Right cardiac atrium (tissue), 5 donors: ENCODE data around the gene RNF150. TPM values are rescaled to one million over a fixed set of nuclear protein-coding genes. Genes with fewer than 3 reads are reported as not detected.
A peak's percentile ranks its signal among the peaks of the same experiment; 100 is the strongest.

Source experiments
- ATAC-seq, 2 donors: fragments of 200-7000 bp; cut with Tn5 transposase; one replicate each; pipeline versions ENCODE4 v1.8.0 to v1.9.1; 2020; ENCODE audit warnings: moderate library complexity in 2 of 2, mild to moderate bottlenecking in 1 of 2
- DNase-seq, 3 donors: peaks; one replicate each; pipeline ENCODE4 v3.0.0-alpha.2; 2020
- H3K27ac ChIP-seq: one replicate; pipeline ENCODE4 v1.5.1; 2013; ENCODE audit warnings: mild to moderate bottlenecking, low read length, control low read depth, moderate library complexity
- H3K27me3 ChIP-seq: one replicate; pipeline ENCODE4 v1.6.1; 2013; ENCODE audit not compliant: control insufficient read depth, insufficient read depth
- H3K4me1 ChIP-seq: one replicate; pipeline ENCODE4 v1.6.1; 2013; ENCODE audit warnings: low read length; ENCODE audit not compliant: control insufficient read depth, insufficient read depth
- H3K4me3 ChIP-seq: one replicate; pipeline ENCODE4 v1.5.1; 2013; ENCODE audit warnings: low read length, control low read depth
- H3K9me3 ChIP-seq: one replicate; pipeline ENCODE4 v1.6.1; 2013; ENCODE audit warnings: low read length; ENCODE audit not compliant: control insufficient read depth
- WGBS: extraction: QIAGEN DNeasy Blood & Tissue Kit; methylation state at CpG from one replicate; pipeline ENCODE4 v1.1.7; 2013; 5-methylcytosine and 5-hydroxymethylcytosine counted together
- intact Hi-C, 4 donors: fragments of 100-400 bp; cut with DNase I; formaldehyde crosslinking; loops; one replicate each; pipeline versions ENCODE4 v1.11.0 to v1.14.0; 2022 to 2023
- polyA plus RNA-seq: library from polyadenylated mRNA; stranded (reverse); fragments of 200-250 nt; gene quantifications from one replicate; pipeline ENCODE4 v1.2.3, GENCODE V29; 2013
- total RNA-seq, 4 donors: library from RNA; stranded (reverse); fragmentation: NEBNext Ultra II Directional; extraction: Animal tissue kit (Norgen Biotek cat#: 25700); gene quantifications; one replicate each; pipeline ENCODE4 v1.2.1, GENCODE V29; 2021
- donor health status: healthy with polysubstance abuse.
- donor health status: DM: no; HTN: yes; CAD: no.
- donor health status: DM: no; HTN: no; CAD: no.
- donor health status: DM: no; HTN: yes; CAD: no; lungs with severe emphysema.
- donor health status: DM: yes; HTN: yes; CAD: no.

Gene RNF150
- total and polyA plus RNA-seq, 5 donors: 10.1 to 51.3 (median 40.3) TPM

- intact Hi-C loops: loop anchor here in 1 of 4 donors (10.0 kb wide), 1 partner anchor 122 kb away; no protein-coding TSS in a partner anchor
- Histone ChIP-seq H3K4me3 (no peak overlapping the region), H3K27me3 (no peaks in the 10 kb centered on the region), H3K4me1 (peaks cover 3% of the 10 kb centered on the region), H3K9me3 (no peaks in the 10 kb centered on the region), H3K27ac (peak overlapping the region; percentile 84)
- WGBS: 79% methylated on average over 4 of the region's 4 CpGs
- ATAC-seq (no peak), DNase-seq (no peak)
Observed at GRCh38 chr4:141003193-141003592, 130.1 kb downstream of the RNF150 start.

GRCh38 chr4:141002323-141002805, 130.9 kb downstream of the RNF150 start:
- no peaks in the 10 kb centered on the region for H3K9me3 ChIP-seq
- peak overlapping the region; percentile 79 for H3K27ac ChIP-seq
- intact Hi-C loops: loop anchor here in 1 of 4 donors (10.0 kb wide), 1 partner anchor 122 kb away; no protein-coding TSS in a partner anchor
- H3K27me3 ChIP-seq: no peaks in the 10 kb centered on the region
- no peak overlapping the region for H3K4me3 ChIP-seq
- H3K4me1 ChIP-seq: peaks cover 3% of the 10 kb centered on the region
- 32% methylated on average over 4 of the region's 4 CpGs for WGBS
- no peak for DNase-seq
- peak; percentile 73 to 76 for ATAC-seq

GRCh38 chr4:140996766-140997165, 136.5 kb downstream of the RNF150 start:
- no peak overlapping the region for H3K4me3 ChIP-seq
- H3K9me3 ChIP-seq: no peaks in the 10 kb centered on the region
- ATAC-seq (no peak), DNase-seq (no peak)
- intact Hi-C loops: loop anchor here in 1 of 4 donors (10.0 kb wide), 1 partner anchor 58 kb away; no protein-coding TSS in a partner anchor
- no peak overlapping the region for H3K27ac ChIP-seq
- peaks cover 3% of the 10 kb centered on the region for H3K4me1 ChIP-seq
- no peaks in the 10 kb centered on the region for H3K27me3 ChIP-seq

DNA sequence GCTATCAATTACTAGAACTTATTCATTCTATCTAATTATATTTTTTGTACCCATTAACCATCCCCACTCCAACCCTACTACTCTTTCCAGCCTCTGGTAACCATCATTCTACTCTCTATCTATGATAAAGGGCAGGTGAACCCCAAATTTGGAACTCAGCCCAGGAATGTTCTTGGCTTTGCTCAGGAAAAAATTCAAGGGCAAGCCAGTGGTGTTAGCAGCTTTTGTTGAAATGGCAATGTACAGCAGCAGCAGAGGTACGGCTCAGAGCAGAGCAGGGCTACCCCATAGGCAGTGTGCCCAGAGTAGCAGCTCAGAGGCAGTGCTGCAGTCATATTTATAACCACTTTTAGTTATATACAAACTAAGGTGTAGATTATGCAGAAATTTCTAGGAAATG, 138.2 kb downstream of the RNF150 start:
- intact Hi-C loops: loop anchor here in 1 of 4 donors (10.0 kb wide), 1 partner anchor 60 kb away; no protein-coding TSS in a partner anchor
- no peaks in the 10 kb centered on the region for H3K9me3 ChIP-seq
- H3K27ac ChIP-seq: peak overlapping the region; percentile 64
- 67% methylated on average over 1 of the region's 1 CpG for WGBS
- DNase-seq: peak in 1 of 3 donors; percentile 41
- H3K4me1 ChIP-seq: peaks cover 3% of the 10 kb centered on the region
- H3K27me3 ChIP-seq: no peaks in the 10 kb centered on the region
- H3K4me3 ChIP-seq: no peak overlapping the region
- peak; percentile 74 to 83 for ATAC-seq

DNA sequence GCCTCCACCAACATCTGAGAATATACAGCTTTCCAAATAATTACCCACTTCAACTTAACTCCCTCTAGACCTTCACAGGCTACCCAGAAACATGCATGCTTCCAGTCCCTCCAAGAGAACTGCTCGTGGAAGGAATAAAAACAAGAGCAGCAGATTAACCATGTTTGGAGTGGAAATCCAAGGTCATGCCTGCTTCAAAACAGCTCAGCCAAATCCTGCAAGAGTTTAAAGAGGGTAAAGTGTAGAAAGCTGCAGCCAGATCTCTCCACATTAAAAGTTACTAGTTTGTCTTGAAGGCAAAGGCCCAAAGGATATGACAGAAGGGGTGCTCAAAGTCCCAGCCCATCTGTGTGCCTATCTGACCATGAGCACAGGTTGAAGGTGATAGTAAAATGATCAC, 139.3 kb downstream of the RNF150 start:
- DNase-seq: no peak
- intact Hi-C loops: loop anchor here in 2 of 4 donors (5.0 to 10.0 kb wide), 2 partner anchors 61 to 138 kb away; partner anchors contain the start of gene RNF150 (in 1 of the 2)
- H3K27me3 ChIP-seq: no peaks in the 10 kb centered on the region
- peak overlapping the region; percentile 85 for H3K27ac ChIP-seq
- H3K9me3 ChIP-seq: no peaks in the 10 kb centered on the region
- H3K4me3 ChIP-seq: no peak overlapping the region
- no peak for ATAC-seq
- H3K4me1 ChIP-seq: peaks cover 3% of the 10 kb centered on the region
- 34% methylated on average over 1 of the region's 1 CpG for WGBS

DNA sequence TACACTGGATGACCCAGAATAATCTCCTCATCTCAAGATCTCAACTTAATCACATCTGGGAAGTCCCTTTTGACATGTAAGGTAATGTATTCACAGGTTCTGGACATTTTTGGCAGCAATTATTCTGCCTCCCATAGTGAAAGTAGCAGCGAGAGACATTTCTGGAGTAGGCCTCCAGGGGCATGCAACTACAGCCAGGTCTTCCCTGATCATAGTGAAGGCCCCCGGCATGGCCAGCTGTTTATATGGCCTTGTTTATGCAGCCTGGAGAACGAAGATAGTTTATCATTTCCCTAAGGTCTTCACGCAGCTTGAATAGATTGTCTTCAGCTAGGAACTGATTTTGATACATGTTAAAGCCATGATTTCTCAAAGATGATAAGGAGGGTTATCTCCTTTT, 139.9 kb downstream of the RNF150 start:
- no peaks in the 10 kb centered on the region for H3K27me3 ChIP-seq
- H3K9me3 ChIP-seq: no peaks in the 10 kb centered on the region
- H3K4me3 ChIP-seq: no peak overlapping the region
- ATAC-seq: no peak
- H3K4me1 ChIP-seq: peaks cover under 1% of the 10 kb centered on the region
- no peak overlapping the region for H3K27ac ChIP-seq
- intact Hi-C loops: loop anchor here in 2 of 4 donors (5.0 to 10.0 kb wide), 2 partner anchors 61 to 139 kb away; partner anchors contain the start of gene RNF150 (in 1 of the 2)
- WGBS: 38% methylated on average over 4 of the region's 4 CpGs
- no peak for DNase-seq

DNA sequence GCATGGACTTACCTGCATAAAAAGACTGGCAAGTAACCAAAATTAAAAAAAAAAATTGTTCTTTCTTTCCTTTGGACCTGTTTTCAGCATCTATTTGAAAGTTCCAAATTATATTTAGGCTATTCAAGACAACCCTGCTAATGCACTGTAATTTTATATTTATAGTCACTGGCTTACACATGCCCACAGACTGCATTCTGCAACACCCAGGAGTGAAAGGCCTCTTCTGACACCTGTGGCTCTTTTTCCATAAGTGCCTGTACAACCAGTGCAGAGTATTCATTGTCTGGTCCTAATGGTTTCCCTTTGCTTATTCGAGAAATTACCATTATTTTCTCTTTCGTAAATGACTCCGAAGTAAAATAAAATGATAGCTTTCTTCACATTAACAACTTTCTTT, 143.3 kb downstream of the RNF150 start:
- WGBS: 76% methylated on average over 3 of the region's 3 CpGs
- intact Hi-C loops: loop anchor here in 2 of 4 donors (5.0 to 10.0 kb wide), 2 partner anchors 65 to 142 kb away; partner anchors contain the start of gene RNF150 (in 1 of the 2)
- ATAC-seq: peak; percentile 89
- H3K9me3 ChIP-seq: no peaks in the 10 kb centered on the region
- no peak overlapping the region for H3K27ac ChIP-seq
- no peaks in the 10 kb centered on the region for H3K27me3 ChIP-seq
- H3K4me3 ChIP-seq: no peak overlapping the region
- DNase-seq: no peak
- H3K4me1 ChIP-seq: no peaks in the 10 kb centered on the region

DNA sequence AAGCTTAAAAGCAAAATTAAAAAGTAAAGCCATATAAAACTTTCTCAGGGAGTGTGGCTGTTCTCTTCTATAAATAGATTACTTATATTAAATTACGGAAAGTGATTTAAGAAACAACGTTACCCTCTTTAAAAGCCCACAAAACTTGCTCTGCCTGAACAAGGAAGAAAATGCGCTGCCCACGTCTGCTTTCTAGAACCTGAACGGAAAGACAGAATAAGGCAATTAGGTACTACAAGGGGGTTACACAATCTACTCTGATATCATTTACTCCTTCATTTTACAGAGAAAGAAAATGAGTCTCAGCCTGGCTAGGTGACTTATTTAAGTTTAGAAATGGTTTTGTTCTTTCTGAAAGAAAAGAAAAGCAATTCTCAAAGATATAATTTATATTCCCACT, 147.2 kb downstream of the RNF150 start:
- Histone ChIP-seq H3K27me3 (no peaks in the 10 kb centered on the region), H3K27ac (no peak overlapping the region), H3K4me1 (no peaks in the 10 kb centered on the region), H3K9me3 (no peaks in the 10 kb centered on the region), H3K4me3 (no peak overlapping the region)
- 68% methylated on average over 5 of the region's 5 CpGs for WGBS
- DNase-seq (no peak), ATAC-seq (no peak)
- intact Hi-C loops: no loop called here

GRCh38 chr4:140982613-140983340, 150.5 kb downstream of the RNF150 start:
- Histone ChIP-seq H3K9me3 (no peaks in the 10 kb centered on the region), H3K4me1 (no peaks in the 10 kb centered on the region), H3K4me3 (no peak overlapping the region), H3K27ac (no peak overlapping the region), H3K27me3 (no peaks in the 10 kb centered on the region)
- WGBS: 78% methylated on average over 5 of the region's 5 CpGs
- intact Hi-C loops: no loop called here
- DNase-seq (no peak), ATAC-seq (no peak)

- intact Hi-C loops: no loop called here
- H3K27ac ChIP-seq: no peak overlapping the region
- H3K4me1 ChIP-seq: peaks cover 2% of the 10 kb centered on the region
- no peaks in the 10 kb centered on the region for H3K9me3 ChIP-seq
- 75% methylated on average over 5 of the region's 5 CpGs for WGBS
- H3K4me3 ChIP-seq: no peak overlapping the region
- DNase-seq (no peak), ATAC-seq (no peak)
- H3K27me3 ChIP-seq: no peaks in the 10 kb centered on the region
Observed at GRCh38 chr4:140980426-140981200, 152.7 kb downstream of the RNF150 start.

DNA sequence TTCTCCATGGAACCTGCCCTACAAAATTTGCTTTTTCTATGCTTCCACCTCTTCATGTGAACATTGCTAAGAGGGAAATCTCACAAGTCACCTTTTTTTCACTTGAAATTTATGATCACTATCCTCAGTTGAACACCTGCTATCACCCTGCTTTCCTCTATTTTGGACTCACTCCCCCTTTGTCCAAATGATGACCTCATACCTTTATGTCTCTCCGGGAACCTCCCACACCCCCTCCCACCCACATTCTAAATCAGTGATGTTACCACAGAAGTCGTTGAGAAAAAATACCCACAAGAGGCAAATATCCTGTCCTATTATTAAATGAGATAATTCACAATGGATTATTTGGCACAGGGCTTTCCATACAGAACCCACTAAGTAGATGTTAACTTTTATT, 156.5 kb downstream of the RNF150 start:
- no peak overlapping the region for H3K27ac ChIP-seq
- 50% methylated on average over 2 of the region's 2 CpGs for WGBS
- no peak for ATAC-seq

More for the DNA sequence above, 156.5 kb downstream of the RNF150 start:
- H3K4me3 ChIP-seq: no peak overlapping the region
- peaks cover 3% of the 10 kb centered on the region for H3K4me1 ChIP-seq
- intact Hi-C loops: no loop called here
- DNase-seq: no peak
- H3K9me3 ChIP-seq: no peaks in the 10 kb centered on the region
- no peaks in the 10 kb centered on the region for H3K27me3 ChIP-seq
